ENCODE measurements around the gene PDE11A. TPM values are rescaled to one million over a fixed set of nuclear protein-coding genes. Genes with fewer than 3 reads are reported as not detected.

Gene PDE11A
- total RNA-seq, 5 donors from 2014 or later (not counting 1 experiment from before 2014, with no cell fraction given), result not detected

DNA sequence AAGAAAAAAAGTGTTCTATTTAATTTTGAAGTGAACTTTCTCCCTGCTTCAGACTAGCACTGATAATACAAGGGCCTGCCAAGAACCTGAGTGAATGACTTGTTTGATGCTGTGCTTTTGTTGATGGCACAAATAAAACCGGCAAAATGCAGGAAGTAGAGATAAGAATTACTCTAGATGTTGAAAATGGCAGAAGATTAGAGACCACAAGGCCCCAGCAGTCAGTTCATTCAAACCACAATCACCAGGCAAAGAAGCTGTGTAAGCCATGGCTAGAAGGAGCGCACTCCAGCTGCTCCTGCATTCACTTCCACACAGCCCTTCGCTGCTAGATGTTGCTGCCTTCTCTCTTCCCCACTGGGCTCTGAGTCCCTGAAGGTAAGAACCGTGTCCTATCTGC, 383.0 kb downstream of the PDE11A start:
- ChIA-PET CTCF (no interaction called here), POLR2A (no interaction called here)
- Mint-ChIP-seq H3K4me1 (no peaks in the 10 kb centered on the region), H3K27ac (no peak overlapping the region), H3K4me3 (no peak overlapping the region), H3K36me3 (no peaks in the 10 kb centered on the region), H3K9me3 (no peaks in the 10 kb centered on the region), H3K27me3 (peaks cover 4 to 8% of the 10 kb centered on the region in 2 donors)
- Histone ChIP-seq H3K36me3 (ENCODE audit: control insufficient read depth in 2 of 2, extremely low read depth in 1 of 2, insufficient read depth in 1 of 2, low read length in 1 of 2) (no peaks in the 10 kb centered on the region), H3K9me3 (no peaks in the 10 kb centered on the region), H3K27me3 (replicated peaks in 1 of 2; ENCODE audit: control insufficient read depth in 2 of 2, extremely low read depth in 1 of 2, insufficient read depth in 2 of 2, low read length in 1 of 2) (no peaks in the 10 kb centered on the region), H3K27ac (ENCODE audit: low read length) (no peak overlapping the region), H3K4me1 (ENCODE audit: control insufficient read depth in 1 of 2, extremely low read depth in 1 of 2, insufficient read depth in 2 of 2, low read length in 2 of 2) (no peaks in the 10 kb centered on the region), H3K4me3 (ENCODE audit: control insufficient read depth in 1 of 2, extremely low read depth in 1 of 2, low read length in 1 of 2) (no peak overlapping the region)
- WGBS (ENCODE audit: insufficient coverage), result 31% methylated on average over 2 of the region's 4 CpGs
- DNase-seq (no peak), ATAC-seq (replicated peaks in 1 of 4) (no peak)

DNA sequence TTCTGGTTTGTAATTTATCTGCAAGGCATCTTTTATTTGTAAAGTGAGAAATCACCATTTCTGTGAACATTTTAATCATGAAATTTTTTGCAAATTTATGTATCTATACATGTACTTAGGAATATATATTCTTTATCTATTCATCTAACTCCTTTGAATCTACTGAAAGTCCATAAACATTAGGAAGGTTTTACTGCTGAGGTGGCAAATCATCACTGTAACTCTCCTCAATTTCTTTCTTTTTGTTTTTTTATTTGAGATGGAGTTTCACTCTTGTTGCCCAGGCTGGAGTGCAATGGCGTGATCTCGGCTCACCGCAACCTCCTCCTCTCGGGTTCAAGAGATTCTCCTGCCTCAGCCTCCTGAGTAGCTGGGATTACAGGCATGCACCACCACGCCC, 383.7 kb downstream of the PDE11A start:
- H3K36me3 ChIP-seq (ENCODE audit: control insufficient read depth in 2 of 2, extremely low read depth in 1 of 2, insufficient read depth in 1 of 2, low read length in 1 of 2), result no peaks in the 10 kb centered on the region
- no peaks in the 10 kb centered on the region for H3K9me3 Mint-ChIP-seq
- H3K4me1 ChIP-seq (ENCODE audit: control insufficient read depth in 1 of 2, extremely low read depth in 1 of 2, insufficient read depth in 2 of 2, low read length in 2 of 2), result no peaks in the 10 kb centered on the region
- no peaks in the 10 kb centered on the region for H3K27me3 ChIP-seq (replicated peaks in 1 of 2; ENCODE audit: control insufficient read depth in 2 of 2, extremely low read depth in 1 of 2, insufficient read depth in 2 of 2, low read length in 1 of 2)
- no peak overlapping the region for H3K4me3 ChIP-seq (ENCODE audit: control insufficient read depth in 1 of 2, extremely low read depth in 1 of 2, low read length in 1 of 2)
- no peaks in the 10 kb centered on the region for H3K36me3 Mint-ChIP-seq
- ATAC-seq (replicated peaks in 1 of 4) (no peak), DNase-seq (no peak)
- H3K27me3 Mint-ChIP-seq, result peaks cover 3% of the 10 kb centered on the region in 2 donors
- CTCF ChIA-PET, result no interaction called here
- no peaks in the 10 kb centered on the region for H3K4me1 Mint-ChIP-seq
- H3K27ac ChIP-seq (ENCODE audit: low read length), result no peak overlapping the region
- no CpG with 5 or more reads among the region's 5 CpGs for WGBS (ENCODE audit: insufficient coverage)
- POLR2A ChIA-PET, result no interaction called here
- H3K27ac Mint-ChIP-seq, result no peak overlapping the region
- no peak overlapping the region for H3K4me3 Mint-ChIP-seq
- no peaks in the 10 kb centered on the region for H3K9me3 ChIP-seq

DNA sequence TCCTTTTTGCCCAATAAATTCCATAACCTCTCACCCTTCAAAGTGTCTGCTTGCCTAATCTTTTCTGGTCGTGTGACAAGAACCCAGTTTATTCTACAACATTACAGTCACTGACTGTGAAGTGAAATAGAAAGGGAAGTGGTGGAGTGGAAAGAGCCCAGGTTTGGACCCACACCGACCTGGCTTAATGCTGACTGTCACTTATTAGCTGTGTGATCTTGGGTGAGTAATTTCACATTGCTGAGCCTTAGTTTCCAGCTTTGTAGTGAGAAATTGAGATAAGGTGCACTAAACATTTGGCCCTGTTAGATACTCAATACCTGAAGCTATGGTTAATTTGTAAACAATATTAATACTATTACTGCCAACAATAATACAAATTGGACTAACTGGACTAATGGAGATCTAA, 388.9 kb downstream of the PDE11A start:
- no peaks in the 10 kb centered on the region for H3K27me3 Mint-ChIP-seq

DNA sequence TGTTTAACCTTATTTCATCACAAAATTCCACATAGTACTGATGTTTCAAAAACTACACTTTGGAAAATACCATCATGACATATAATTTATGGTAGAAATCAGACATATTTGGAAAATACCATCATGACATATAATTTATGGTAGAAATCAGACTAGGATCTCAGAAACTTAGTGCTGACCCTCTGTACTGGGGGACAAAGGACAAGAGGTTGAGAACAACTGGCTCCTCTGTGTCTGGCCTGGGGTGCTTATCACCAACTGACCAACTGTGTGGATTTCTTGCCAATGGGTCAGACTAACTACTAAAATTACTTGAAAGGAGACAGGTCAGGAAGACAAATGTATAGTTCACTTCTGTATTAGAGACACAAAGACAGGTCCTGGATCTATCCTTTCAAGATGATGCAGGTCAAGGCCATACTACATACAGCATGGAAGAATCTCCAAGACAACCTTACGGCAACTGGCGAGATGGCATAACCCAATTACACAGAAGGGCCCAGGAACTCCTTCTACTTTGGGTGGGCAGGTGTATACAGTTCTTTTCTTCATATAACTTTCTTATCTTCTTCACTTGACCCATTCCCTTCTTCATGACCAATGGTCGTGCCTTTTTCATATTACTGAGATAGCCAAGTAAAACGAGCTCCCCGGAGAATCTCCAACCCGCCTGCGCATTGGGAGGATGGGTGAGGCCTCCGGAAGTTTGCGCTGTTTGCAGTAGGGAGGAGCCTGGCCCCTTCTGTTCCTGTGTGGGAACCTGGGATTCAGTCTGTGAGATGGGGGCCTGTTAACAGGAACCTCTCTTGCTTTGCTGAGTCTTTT, 389.5 kb downstream of the PDE11A start:
- H3K27me3 Mint-ChIP-seq, result no peaks in the 10 kb centered on the region
- no peaks in the 10 kb centered on the region for H3K36me3 Mint-ChIP-seq
- DNase-seq (no peak), ATAC-seq (replicated peaks in 1 of 4) (no peak)
- no CpG with 5 or more reads among the region's 9 CpGs for WGBS (ENCODE audit: insufficient coverage)
- no peaks in the 10 kb centered on the region for H3K36me3 ChIP-seq (ENCODE audit: control insufficient read depth in 2 of 2, extremely low read depth in 1 of 2, insufficient read depth in 1 of 2, low read length in 1 of 2)
- H3K27ac Mint-ChIP-seq, result no peak overlapping the region
- POLR2A ChIA-PET, result no interaction called here
- no peak overlapping the region for H3K4me3 Mint-ChIP-seq
- H3K9me3 ChIP-seq, result no peaks in the 10 kb centered on the region
- H3K27me3 ChIP-seq (replicated peaks in 1 of 2; ENCODE audit: control insufficient read depth in 2 of 2, extremely low read depth in 1 of 2, insufficient read depth in 2 of 2, low read length in 1 of 2), result no peaks in the 10 kb centered on the region
- H3K4me1 Mint-ChIP-seq, result no peaks in the 10 kb centered on the region
- H3K4me1 ChIP-seq (ENCODE audit: control insufficient read depth in 1 of 2, extremely low read depth in 1 of 2, insufficient read depth in 2 of 2, low read length in 2 of 2), result no peaks in the 10 kb centered on the region
- H3K27ac ChIP-seq (ENCODE audit: low read length), result no peak overlapping the region
- no peaks in the 10 kb centered on the region for H3K9me3 Mint-ChIP-seq
- no peak overlapping the region for H3K4me3 ChIP-seq (ENCODE audit: control insufficient read depth in 1 of 2, extremely low read depth in 1 of 2, low read length in 1 of 2)
- CTCF ChIA-PET, result no interaction called here

More for the DNA sequence above, 388.9 kb downstream of the PDE11A start:
- Histone ChIP-seq H3K4me1 (ENCODE audit: control insufficient read depth in 1 of 2, extremely low read depth in 1 of 2, insufficient read depth in 2 of 2, low read length in 2 of 2) (no peaks in the 10 kb centered on the region), H3K27me3 (replicated peaks in 1 of 2; ENCODE audit: control insufficient read depth in 2 of 2, extremely low read depth in 1 of 2, insufficient read depth in 2 of 2, low read length in 1 of 2) (no peaks in the 10 kb centered on the region), H3K9me3 (no peaks in the 10 kb centered on the region), H3K4me3 (ENCODE audit: control insufficient read depth in 1 of 2, extremely low read depth in 1 of 2, low read length in 1 of 2) (no peak overlapping the region), H3K27ac (ENCODE audit: low read length) (no peak overlapping the region), H3K36me3 (ENCODE audit: control insufficient read depth in 2 of 2, extremely low read depth in 1 of 2, insufficient read depth in 1 of 2, low read length in 1 of 2) (no peaks in the 10 kb centered on the region)
- ATAC-seq (replicated peaks in 1 of 4) (no peak), DNase-seq (no peak)
- Mint-ChIP-seq H3K4me3 (no peak overlapping the region), H3K36me3 (no peaks in the 10 kb centered on the region), H3K9me3 (no peaks in the 10 kb centered on the region), H3K4me1 (no peaks in the 10 kb centered on the region), H3K27ac (no peak overlapping the region)
- 50% methylated on average over 1 of the region's 2 CpGs for WGBS (ENCODE audit: insufficient coverage)
- CTCF ChIA-PET, result no interaction called here
- POLR2A ChIA-PET, result interaction anchor here in 1 of 2 donors (0.6 kb wide), 1 partner anchor 149 kb away, joined by 6 read pairs; no protein-coding TSS in a partner anchor

DNA sequence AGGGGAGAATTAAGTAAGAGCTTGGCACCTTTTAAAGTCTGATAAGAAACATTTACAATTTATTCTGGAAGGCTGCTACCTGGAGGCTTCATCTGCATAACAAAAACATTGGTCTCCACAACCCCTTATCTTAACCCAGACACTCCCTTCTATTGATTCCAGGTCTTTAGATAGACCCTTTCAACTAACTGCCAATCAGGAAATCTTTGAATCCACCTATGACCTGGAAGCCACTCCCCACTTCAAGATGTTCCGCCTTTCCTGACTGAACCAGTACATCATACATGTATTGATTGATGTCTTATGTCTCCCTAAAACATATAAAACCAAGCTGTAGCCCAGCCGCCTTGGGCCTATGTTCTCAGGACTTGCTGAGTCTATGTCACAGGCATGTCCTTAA, 390.6 kb downstream of the PDE11A start:
- WGBS (ENCODE audit: insufficient coverage), result no CpG with 5 or more reads among the region's 2 CpGs
- no peaks in the 10 kb centered on the region for H3K27me3 ChIP-seq (replicated peaks in 1 of 2; ENCODE audit: control insufficient read depth in 2 of 2, extremely low read depth in 1 of 2, insufficient read depth in 2 of 2, low read length in 1 of 2)
- H3K27ac ChIP-seq (ENCODE audit: low read length), result no peak overlapping the region
- H3K27ac Mint-ChIP-seq, result no peak overlapping the region
- DNase-seq, result no peak
- ATAC-seq (replicated peaks in 1 of 4), result no peak
- no peaks in the 10 kb centered on the region for H3K9me3 Mint-ChIP-seq
- no peak overlapping the region for H3K4me3 ChIP-seq (ENCODE audit: control insufficient read depth in 1 of 2, extremely low read depth in 1 of 2, low read length in 1 of 2)
- no peaks in the 10 kb centered on the region for H3K36me3 Mint-ChIP-seq
- CTCF ChIA-PET, result no interaction called here
- H3K4me3 Mint-ChIP-seq, result no peak overlapping the region
- no peaks in the 10 kb centered on the region for H3K9me3 ChIP-seq
- H3K36me3 ChIP-seq (ENCODE audit: control insufficient read depth in 2 of 2, extremely low read depth in 1 of 2, insufficient read depth in 1 of 2, low read length in 1 of 2), result no peaks in the 10 kb centered on the region
- H3K27me3 Mint-ChIP-seq, result peaks cover 0 to 3% of the 10 kb centered on the region in 2 donors
- H3K4me1 ChIP-seq (ENCODE audit: control insufficient read depth in 1 of 2, extremely low read depth in 1 of 2, insufficient read depth in 2 of 2, low read length in 2 of 2), result no peaks in the 10 kb centered on the region
- H3K4me1 Mint-ChIP-seq, result no peaks in the 10 kb centered on the region
- POLR2A ChIA-PET, result no interaction called here

DNA sequence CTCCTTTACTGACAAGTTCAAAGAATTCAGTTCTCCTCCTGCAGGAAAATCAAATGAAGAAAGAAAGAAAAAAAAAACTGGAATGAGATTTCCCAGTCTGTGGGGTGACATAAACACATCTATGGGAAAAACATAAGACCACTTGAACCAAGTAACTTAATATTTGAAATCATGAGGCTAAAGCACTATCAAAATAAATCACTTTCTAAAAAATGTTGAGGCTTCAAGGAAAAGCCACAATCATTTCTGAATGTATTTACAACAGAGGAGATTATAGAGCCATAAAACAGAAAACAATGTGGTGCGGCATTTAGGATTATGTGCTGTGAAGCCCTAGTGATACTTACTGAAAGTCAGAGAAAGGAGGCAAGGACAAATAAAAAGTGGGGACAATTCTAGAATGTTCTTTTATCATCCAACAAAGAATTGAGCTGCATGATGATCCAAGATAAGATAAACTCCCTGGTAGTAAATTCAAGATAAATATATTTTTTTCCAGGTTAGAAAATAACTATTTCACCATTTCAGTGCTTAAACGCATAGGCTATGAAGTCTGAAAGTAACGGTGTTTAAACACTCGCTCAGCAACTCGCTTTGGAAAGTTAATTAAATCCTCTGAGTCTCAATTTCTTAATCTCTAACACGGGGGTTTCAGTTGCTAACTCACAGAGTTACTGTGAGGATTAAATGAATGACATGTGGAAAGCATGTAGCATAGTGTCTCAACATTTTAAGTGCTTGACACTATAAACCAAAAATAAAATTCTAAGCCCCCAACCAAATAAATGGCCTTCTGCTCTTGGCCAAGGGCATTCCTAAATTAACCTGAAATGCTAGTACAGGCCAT, 391.5 kb downstream of the PDE11A start:
- Histone ChIP-seq H3K4me1 (ENCODE audit: control insufficient read depth in 1 of 2, extremely low read depth in 1 of 2, insufficient read depth in 2 of 2, low read length in 2 of 2) (no peaks in the 10 kb centered on the region), H3K27me3 (replicated peaks in 1 of 2; ENCODE audit: control insufficient read depth in 2 of 2, extremely low read depth in 1 of 2, insufficient read depth in 2 of 2, low read length in 1 of 2) (peaks cover 0 to 3% of the 10 kb centered on the region in 2 experiments), H3K4me3 (ENCODE audit: control insufficient read depth in 1 of 2, extremely low read depth in 1 of 2, low read length in 1 of 2) (no peak overlapping the region), H3K9me3 (no peaks in the 10 kb centered on the region), H3K36me3 (ENCODE audit: control insufficient read depth in 2 of 2, extremely low read depth in 1 of 2, insufficient read depth in 1 of 2, low read length in 1 of 2) (no peaks in the 10 kb centered on the region), H3K27ac (ENCODE audit: low read length) (no peak overlapping the region)
- no peaks in the 10 kb centered on the region for H3K9me3 Mint-ChIP-seq
- ATAC-seq (replicated peaks in 1 of 4), result no peak
- POLR2A ChIA-PET, result no interaction called here
- WGBS (ENCODE audit: insufficient coverage), result no CpG with 5 or more reads among the region's 6 CpGs
- peaks cover 0 to 3% of the 10 kb centered on the region in 2 donors for H3K27me3 Mint-ChIP-seq
- no peak overlapping the region for H3K27ac Mint-ChIP-seq
- H3K36me3 Mint-ChIP-seq, result no peaks in the 10 kb centered on the region
- H3K4me3 Mint-ChIP-seq, result no peak overlapping the region
- no peak for DNase-seq
- H3K4me1 Mint-ChIP-seq, result no peaks in the 10 kb centered on the region
- CTCF ChIA-PET, result no interaction called here

Data from T-cell (primary cell).